Activated CD4-positive, alpha-beta T cell treated with anti-CD3 and anti-CD28 coated beads, Interleukin-2, amount 10 ng/mL, durations not matched to agents 24 days and 14 days (primary cell): Measurements from ENCODE around the gene DSCAM. TPM values are rescaled to one million over a fixed set of nuclear protein-coding genes. Genes with fewer than 3 reads are reported as not detected.

Experiments
- DNase-seq: peaks from one replicate; pipeline ENCODE4 v3.0.0; 2022
- H3K27ac Mint-ChIP-seq: one replicate; pipeline ENCODE4 v1.8.0; 2022; ENCODE audit warnings: mild to moderate bottlenecking, mixed read lengths
- H3K27me3 Mint-ChIP-seq: one replicate; pipeline ENCODE4 v1.8.0; 2022; ENCODE audit warnings: mixed read lengths
- H3K36me3 Mint-ChIP-seq: one replicate; pipeline ENCODE4 v1.8.0; 2022; ENCODE audit warnings: low read depth, mild to moderate bottlenecking, mixed read lengths
- H3K4me1 Mint-ChIP-seq: one replicate; pipeline ENCODE4 v1.8.0; 2021; ENCODE audit warnings: mixed read lengths
- H3K4me3 Mint-ChIP-seq: one replicate; pipeline ENCODE4 v1.8.0; 2022; ENCODE audit warnings: mild to moderate bottlenecking, moderate library complexity, mixed read lengths
- H3K9me3 Mint-ChIP-seq: one replicate; pipeline ENCODE4 v1.8.0; 2021; ENCODE audit warnings: mixed read lengths
- intact Hi-C: fragments of 100-400 bp; cut with micrococcal nuclease; formaldehyde crosslinking; loops from one replicate; pipeline ENCODE4 v1.15.1; 2023
- total RNA-seq: library from RNA; stranded (reverse); gene quantifications from 2 replicates; pipeline ENCODE4 v1.2.3, GENCODE V29; 2022

The DSCAM gene
- total RNA-seq, 1 donor from 2014 or later: not detected

- intact Hi-C loops: no loop called here
- no peaks in the 10 kb centered on the region for H3K27me3 Mint-ChIP-seq
These were observed 728.4 kb downstream of the DSCAM start for GRCh38 chr21:40118527-40118926.

GRCh38 chr21:40117236-40117635, 729.7 kb downstream of the DSCAM start:
- peaks cover 6% of the 10 kb centered on the region for H3K9me3 Mint-ChIP-seq
- no peak overlapping the region for H3K27ac Mint-ChIP-seq

More at GRCh38 chr21:40118527-40118926, 728.4 kb downstream of the DSCAM start:
- DNase-seq: no peak
- Mint-ChIP-seq H3K27ac (no peak overlapping the region), H3K9me3 (peaks cover 6% of the 10 kb centered on the region), H3K36me3 (no peaks in the 10 kb centered on the region), H3K4me1 (no peaks in the 10 kb centered on the region), H3K4me3 (no peak overlapping the region)

GRCh38 chr21:40115775-40116174, 731.2 kb downstream of the DSCAM start:
- Mint-ChIP-seq H3K27ac (no peak overlapping the region), H3K4me1 (no peaks in the 10 kb centered on the region), H3K36me3 (no peaks in the 10 kb centered on the region), H3K9me3 (peaks cover 9% of the 10 kb centered on the region), H3K4me3 (no peak overlapping the region), H3K27me3 (no peaks in the 10 kb centered on the region)
- DNase-seq: no peak
- intact Hi-C loops: no loop called here

More at GRCh38 chr21:40117236-40117635, 729.7 kb downstream of the DSCAM start:
- H3K4me3 Mint-ChIP-seq: no peak overlapping the region
- DNase-seq: no peak
- no peaks in the 10 kb centered on the region for H3K27me3 Mint-ChIP-seq
- intact Hi-C loops: no loop called here
- no peaks in the 10 kb centered on the region for H3K4me1 Mint-ChIP-seq
- H3K36me3 Mint-ChIP-seq: no peaks in the 10 kb centered on the region

- Mint-ChIP-seq H3K9me3 (peaks cover 11% of the 10 kb centered on the region), H3K27ac (no peak overlapping the region), H3K4me3 (no peak overlapping the region), H3K36me3 (no peaks in the 10 kb centered on the region), H3K27me3 (no peaks in the 10 kb centered on the region), H3K4me1 (no peaks in the 10 kb centered on the region)
- DNase-seq: no peak
- intact Hi-C loops: no loop called here
These were observed 744.3 kb downstream of the DSCAM start for GRCh38 chr21:40102682-40103081.

GRCh38 chr21:40099809-40100208, 747.1 kb downstream of the DSCAM start:
- no peaks in the 10 kb centered on the region for H3K36me3 Mint-ChIP-seq
- DNase-seq: no peak
- H3K9me3 Mint-ChIP-seq: peaks cover 6% of the 10 kb centered on the region
- intact Hi-C loops: no loop called here
- H3K4me1 Mint-ChIP-seq: no peaks in the 10 kb centered on the region
- no peak overlapping the region for H3K27ac Mint-ChIP-seq
- H3K4me3 Mint-ChIP-seq: no peak overlapping the region
- no peaks in the 10 kb centered on the region for H3K27me3 Mint-ChIP-seq

GRCh38 chr21:40095477-40095876, 751.5 kb downstream of the DSCAM start:
- Mint-ChIP-seq H3K36me3 (no peaks in the 10 kb centered on the region), H3K4me1 (no peaks in the 10 kb centered on the region), H3K9me3 (peaks cover 9% of the 10 kb centered on the region), H3K4me3 (no peak overlapping the region), H3K27me3 (no peaks in the 10 kb centered on the region), H3K27ac (no peak overlapping the region)
- DNase-seq: no peak
- intact Hi-C loops: no loop called here

- no peak overlapping the region for H3K4me3 Mint-ChIP-seq
These were observed 766.6 kb downstream of the DSCAM start for GRCh38 chr21:40080385-40080784.

GRCh38 chr21:40074710-40075109, 772.2 kb downstream of the DSCAM start:
- H3K27me3 Mint-ChIP-seq: no peaks in the 10 kb centered on the region
- no peak overlapping the region for H3K27ac Mint-ChIP-seq
- no peak for DNase-seq
- H3K36me3 Mint-ChIP-seq: no peaks in the 10 kb centered on the region
- intact Hi-C loops: no loop called here
- no peak overlapping the region for H3K4me3 Mint-ChIP-seq
- H3K9me3 Mint-ChIP-seq: peaks cover 3% of the 10 kb centered on the region
- H3K4me1 Mint-ChIP-seq: no peaks in the 10 kb centered on the region

More at GRCh38 chr21:40080385-40080784, 766.6 kb downstream of the DSCAM start:
- H3K9me3 Mint-ChIP-seq: peaks cover 8% of the 10 kb centered on the region
- H3K4me1 Mint-ChIP-seq: no peaks in the 10 kb centered on the region
- no peak overlapping the region for H3K27ac Mint-ChIP-seq
- H3K27me3 Mint-ChIP-seq: no peaks in the 10 kb centered on the region
- DNase-seq: no peak
- H3K36me3 Mint-ChIP-seq: no peaks in the 10 kb centered on the region
- intact Hi-C loops: no loop called here

GRCh38 chr21:40074198-40074597, 772.8 kb downstream of the DSCAM start:
- intact Hi-C loops: no loop called here
- H3K4me1 Mint-ChIP-seq: no peaks in the 10 kb centered on the region
- no peak for DNase-seq
- no peaks in the 10 kb centered on the region for H3K27me3 Mint-ChIP-seq
- no peak overlapping the region for H3K4me3 Mint-ChIP-seq
- H3K36me3 Mint-ChIP-seq: no peaks in the 10 kb centered on the region
- H3K27ac Mint-ChIP-seq: no peak overlapping the region
- peaks cover 3% of the 10 kb centered on the region for H3K9me3 Mint-ChIP-seq

- no peaks in the 10 kb centered on the region for H3K27me3 Mint-ChIP-seq
- H3K27ac Mint-ChIP-seq: no peak overlapping the region
- no peaks in the 10 kb centered on the region for H3K4me1 Mint-ChIP-seq
- H3K9me3 Mint-ChIP-seq: peaks cover 3% of the 10 kb centered on the region
- intact Hi-C loops: no loop called here
- DNase-seq: no peak
- no peaks in the 10 kb centered on the region for H3K36me3 Mint-ChIP-seq
- H3K4me3 Mint-ChIP-seq: no peak overlapping the region
These were observed 773.3 kb downstream of the DSCAM start for GRCh38 chr21:40073642-40074041.

- no peak for DNase-seq
- Mint-ChIP-seq H3K9me3 (peaks cover 3% of the 10 kb centered on the region), H3K27me3 (no peaks in the 10 kb centered on the region), H3K4me1 (no peaks in the 10 kb centered on the region), H3K36me3 (no peaks in the 10 kb centered on the region), H3K27ac (no peak overlapping the region), H3K4me3 (no peak overlapping the region)
- intact Hi-C loops: no loop called here
These were observed 776.1 kb downstream of the DSCAM start for GRCh38 chr21:40070871-40071270.

- Mint-ChIP-seq H3K9me3 (peaks cover 2% of the 10 kb centered on the region), H3K4me1 (no peaks in the 10 kb centered on the region), H3K4me3 (no peak overlapping the region), H3K27ac (no peak overlapping the region), H3K36me3 (no peaks in the 10 kb centered on the region), H3K27me3 (no peaks in the 10 kb centered on the region)
- intact Hi-C loops: no loop called here
- no peak for DNase-seq
These were observed 779.2 kb downstream of the DSCAM start for GRCh38 chr21:40067751-40068150.

- intact Hi-C loops: no loop called here
- H3K9me3 Mint-ChIP-seq: no peaks in the 10 kb centered on the region
- no peaks in the 10 kb centered on the region for H3K4me1 Mint-ChIP-seq
- no peak overlapping the region for H3K27ac Mint-ChIP-seq
- H3K36me3 Mint-ChIP-seq: no peaks in the 10 kb centered on the region
- no peak overlapping the region for H3K4me3 Mint-ChIP-seq
- H3K27me3 Mint-ChIP-seq: no peaks in the 10 kb centered on the region
- DNase-seq: no peak
These were observed 780.7 kb downstream of the DSCAM start for GRCh38 chr21:40066221-40066620.

- no peaks in the 10 kb centered on the region for H3K4me1 Mint-ChIP-seq
- no peak for DNase-seq
- intact Hi-C loops: no loop called here
- H3K27ac Mint-ChIP-seq: no peak overlapping the region
- no peaks in the 10 kb centered on the region for H3K9me3 Mint-ChIP-seq
- H3K4me3 Mint-ChIP-seq: no peak overlapping the region
- H3K27me3 Mint-ChIP-seq: no peaks in the 10 kb centered on the region
- no peaks in the 10 kb centered on the region for H3K36me3 Mint-ChIP-seq
These were observed 786.8 kb downstream of the DSCAM start for GRCh38 chr21:40060083-40060677.

- intact Hi-C loops: no loop called here
- Mint-ChIP-seq H3K27me3 (no peaks in the 10 kb centered on the region), H3K36me3 (no peaks in the 10 kb centered on the region), H3K4me1 (no peaks in the 10 kb centered on the region), H3K27ac (no peak overlapping the region), H3K4me3 (no peak overlapping the region), H3K9me3 (no peaks in the 10 kb centered on the region)
- DNase-seq: no peak
These were observed 789.6 kb downstream of the DSCAM start for GRCh38 chr21:40057331-40057730.
